ENCODE results near the gene DLK1. TPM values are rescaled to one million over a fixed set of nuclear protein-coding genes. Genes with fewer than 3 reads are reported as not detected.

The DLK1 gene
- total and polyA plus RNA-seq, 2 of the 13 experiments (the other 11 are each of a cell fraction or from before 2014, with no cell fraction given): 95.5 to 312 TPM

DNA sequence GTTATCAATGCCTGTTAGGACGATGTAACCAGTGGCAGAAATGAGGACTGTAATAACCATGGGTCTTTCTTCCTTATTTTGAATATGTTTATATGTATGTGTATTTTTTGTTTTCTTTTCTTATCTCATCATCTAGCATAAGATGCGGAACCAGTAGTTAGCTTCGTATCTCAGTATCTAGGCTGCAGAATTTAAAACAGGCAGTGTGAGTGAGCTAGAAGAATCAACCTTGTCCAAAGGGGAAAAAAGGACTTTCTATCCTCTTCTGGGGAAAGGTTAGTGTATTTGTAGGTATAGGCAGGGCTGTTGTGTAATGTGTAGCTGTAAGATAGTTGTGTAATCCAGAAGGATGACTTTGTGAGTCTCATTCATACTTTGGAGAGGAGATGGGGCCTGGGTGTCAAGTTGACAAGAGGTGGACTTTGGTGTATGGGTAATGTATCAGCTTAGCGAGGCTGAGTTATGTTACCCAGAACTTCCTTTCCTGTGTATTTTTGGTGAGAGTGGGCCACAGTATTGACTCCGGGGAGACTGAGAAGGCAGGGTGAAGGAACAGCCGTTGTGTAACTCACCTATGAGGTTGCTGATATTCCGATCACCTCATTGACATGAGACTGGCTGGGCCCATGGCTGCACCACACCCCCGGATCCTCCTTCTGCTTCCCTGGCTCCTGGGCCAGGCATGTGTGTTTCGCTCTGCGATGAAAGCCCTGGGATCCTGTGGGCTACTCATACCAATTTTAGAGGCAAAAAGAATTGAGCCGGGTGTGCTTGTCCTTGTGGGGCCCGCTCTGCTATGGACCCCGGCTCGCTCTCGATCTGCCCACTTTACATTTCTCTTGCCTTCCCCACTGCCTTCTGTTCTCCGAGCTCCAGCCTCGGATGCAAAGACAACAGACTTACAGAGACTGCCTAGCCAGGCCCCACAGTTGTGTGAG lies 24.3 kb downstream of the DLK1 start (continued):
- TF ChIP-seq, protein P1, sequence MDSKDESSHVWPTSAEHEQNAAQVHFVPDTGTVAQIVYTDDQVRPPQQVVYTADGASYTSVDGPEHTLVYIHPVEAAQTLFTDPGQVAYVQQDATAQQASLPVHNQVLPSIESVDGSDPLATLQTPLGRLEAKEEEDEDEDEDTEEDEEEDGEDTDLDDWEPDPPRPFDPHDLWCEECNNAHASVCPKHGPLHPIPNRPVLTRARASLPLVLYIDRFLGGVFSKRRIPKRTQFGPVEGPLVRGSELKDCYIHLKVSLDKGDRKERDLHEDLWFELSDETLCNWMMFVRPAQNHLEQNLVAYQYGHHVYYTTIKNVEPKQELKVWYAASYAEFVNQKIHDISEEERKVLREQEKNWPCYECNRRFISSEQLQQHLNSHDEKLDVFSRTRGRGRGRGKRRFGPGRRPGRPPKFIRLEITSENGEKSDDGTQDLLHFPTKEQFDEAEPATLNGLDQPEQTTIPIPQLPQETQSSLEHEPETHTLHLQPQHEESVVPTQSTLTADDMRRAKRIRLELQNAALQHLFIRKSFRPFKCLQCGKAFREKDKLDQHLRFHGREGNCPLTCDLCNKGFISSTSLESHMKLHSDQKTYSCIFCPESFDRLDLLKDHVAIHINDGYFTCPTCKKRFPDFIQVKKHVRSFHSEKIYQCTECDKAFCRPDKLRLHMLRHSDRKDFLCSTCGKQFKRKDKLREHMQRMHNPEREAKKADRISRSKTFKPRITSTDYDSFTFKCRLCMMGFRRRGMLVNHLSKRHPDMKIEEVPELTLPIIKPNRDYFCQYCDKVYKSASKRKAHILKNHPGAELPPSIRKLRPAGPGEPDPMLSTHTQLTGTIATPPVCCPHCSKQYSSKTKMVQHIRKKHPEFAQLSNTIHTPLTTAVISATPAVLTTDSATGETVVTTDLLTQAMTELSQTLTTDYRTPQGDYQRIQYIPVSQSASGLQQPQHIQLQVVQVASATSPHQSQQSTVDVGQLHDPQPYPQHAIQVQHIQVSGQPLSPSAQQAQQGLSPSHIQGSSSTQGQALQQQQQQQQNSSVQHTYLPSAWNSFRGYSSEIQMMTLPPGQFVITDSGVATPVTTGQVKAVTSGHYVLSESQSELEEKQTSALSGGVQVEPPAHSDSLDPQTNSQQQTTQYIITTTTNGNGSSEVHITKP (CRISPR knock-in tag; IDR thresholded peaks at IDR 0.05; ENCODE audit: low read depth): peak; percentile 52
- no peak for TF ChIP-seq TCF12 (IDR thresholded peaks at IDR 0.05)
- peak; percentile 85 for TF ChIP-seq TCF12 (CRISPR knock-in tag; IDR thresholded peaks at IDR 0.05)
- no peak for TF ChIP-seq SCMH1 (CRISPR knock-in tag; IDR thresholded peaks at IDR 0.05; ENCODE audit: borderline replicate concordance)
- peak; percentile 4; the same call in 1 of the 2 replicates for TF ChIP-seq ZC3H4 (CRISPR knock-in tag; IDR thresholded peaks at IDR 0.05; ENCODE audit: borderline replicate concordance)
- 0 out of 2 replicates have a peak, but pooled peaks have one; percentile 69 for TF ChIP-seq RORA (CRISPR knock-in tag; IDR thresholded peaks at IDR 0.05)
- TF ChIP-seq, protein P2, sequence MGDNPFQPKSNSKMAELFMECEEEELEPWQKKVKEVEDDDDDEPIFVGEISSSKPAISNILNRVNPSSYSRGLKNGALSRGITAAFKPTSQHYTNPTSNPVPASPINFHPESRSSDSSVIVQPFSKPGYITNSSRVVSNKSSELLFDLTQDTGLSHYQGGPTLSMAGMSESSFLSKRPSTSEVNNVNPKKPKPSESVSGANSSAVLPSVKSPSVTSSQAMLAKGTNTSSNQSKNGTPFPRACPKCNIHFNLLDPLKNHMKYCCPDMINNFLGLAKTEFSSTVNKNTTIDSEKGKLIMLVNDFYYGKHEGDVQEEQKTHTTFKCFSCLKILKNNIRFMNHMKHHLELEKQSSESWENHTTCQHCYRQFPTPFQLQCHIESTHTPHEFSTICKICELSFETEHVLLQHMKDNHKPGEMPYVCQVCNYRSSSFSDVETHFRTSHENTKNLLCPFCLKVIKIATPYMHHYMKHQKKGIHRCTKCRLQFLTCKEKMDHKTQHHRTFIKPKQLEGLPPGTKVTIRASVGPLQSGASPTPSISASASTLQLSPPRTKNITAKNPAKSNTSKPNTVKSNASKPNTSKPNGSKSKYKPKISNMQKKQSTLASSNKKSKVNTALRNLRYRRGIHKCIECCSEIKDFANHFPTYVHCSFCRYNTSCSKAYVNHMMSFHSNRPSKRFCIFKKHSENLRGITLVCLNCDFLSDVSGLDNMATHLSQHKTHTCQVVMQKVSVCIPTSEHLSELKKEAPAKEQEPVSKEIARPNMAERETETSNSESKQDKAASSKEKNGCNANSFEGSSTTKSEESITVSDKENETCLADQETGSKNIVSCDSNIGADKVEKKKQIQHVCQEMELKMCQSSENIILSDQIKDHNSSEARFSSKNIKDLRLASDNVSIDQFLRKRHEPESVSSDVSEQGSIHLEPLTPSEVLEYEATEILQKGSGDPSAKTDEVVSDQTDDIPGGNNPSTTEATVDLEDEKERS (CRISPR knock-in tag; IDR thresholded peaks at IDR 0.05): no peak
- TF ChIP-seq ZNF335 (CRISPR knock-in tag; IDR thresholded peaks at IDR 0.05): 0 out of 2 replicates have a peak, but pooled peaks have one; percentile 30
- TF ChIP-seq CCAR2 (optimal IDR thresholded peaks at IDR 0.05; ENCODE audit: low read depth, low read length): no peak
- TF ChIP-seq RAD51 (IDR thresholded peaks at IDR 0.05; ENCODE audit: borderline replicate concordance): no peak
- TF ChIP-seq NR3C1 (CRISPR knock-in tag; IDR thresholded peaks at IDR 0.05): no peak
- TF ChIP-seq ARHGAP35 (CRISPR knock-in tag; IDR thresholded peaks at IDR 0.05; ENCODE audit: borderline replicate concordance): no peak
- TF ChIP-seq DMAP1 (CRISPR knock-in tag; IDR thresholded peaks at IDR 0.05): peak; percentile 80
- peak; percentile 60 for TF ChIP-seq ZEB1 (IDR thresholded peaks at IDR 0.05; ENCODE audit: insufficient replicate concordance, low read depth)
- TF ChIP-seq, protein P3, sequence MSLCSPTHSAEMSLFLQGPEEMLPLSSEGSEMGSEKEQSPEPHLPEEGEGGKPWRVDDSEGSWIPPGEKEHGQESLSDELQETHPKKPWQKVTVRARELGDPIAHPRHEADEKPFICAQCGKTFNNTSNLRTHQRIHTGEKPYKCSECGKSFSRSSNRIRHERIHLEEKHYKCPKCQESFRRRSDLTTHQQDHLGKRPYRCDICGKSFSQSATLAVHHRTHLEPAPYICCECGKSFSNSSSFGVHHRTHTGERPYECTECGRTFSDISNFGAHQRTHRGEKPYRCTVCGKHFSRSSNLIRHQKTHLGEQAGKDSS (CRISPR knock-in tag; IDR thresholded peaks at IDR 0.05; ENCODE audit: borderline replicate concordance, low read depth): peak; percentile 81; the same call in 1 of the 2 replicates
- TF ChIP-seq GTF3A (CRISPR knock-in tag; conservative IDR thresholded peaks at IDR 0.05): no peak
- peak; percentile 88 for TF ChIP-seq TEAD3 (CRISPR knock-in tag; optimal IDR thresholded peaks at IDR 0.05; ENCODE audit: borderline replicate concordance)
- TF ChIP-seq, protein P4, sequence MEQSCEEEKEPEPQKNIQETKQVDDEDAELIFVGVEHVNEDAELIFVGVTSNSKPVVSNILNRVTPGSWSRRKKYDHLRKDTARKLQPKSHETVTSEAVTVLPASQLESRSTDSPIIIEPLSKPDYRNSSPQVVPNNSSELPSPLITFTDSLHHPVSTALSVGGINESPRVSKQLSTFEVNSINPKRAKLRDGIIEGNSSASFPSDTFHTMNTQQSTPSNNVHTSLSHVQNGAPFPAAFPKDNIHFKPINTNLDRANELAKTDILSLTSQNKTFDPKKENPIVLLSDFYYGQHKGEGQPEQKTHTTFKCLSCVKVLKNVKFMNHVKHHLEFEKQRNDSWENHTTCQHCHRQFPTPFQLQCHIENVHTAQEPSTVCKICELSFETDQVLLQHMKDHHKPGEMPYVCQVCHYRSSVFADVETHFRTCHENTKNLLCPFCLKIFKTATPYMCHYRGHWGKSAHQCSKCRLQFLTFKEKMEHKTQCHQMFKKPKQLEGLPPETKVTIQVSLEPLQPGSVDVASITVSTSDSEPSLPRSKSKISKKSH (CRISPR knock-in tag; IDR thresholded peaks at IDR 0.05; ENCODE audit: borderline replicate concordance): no peak; the same call in 1 of the 2 replicates
- TF ChIP-seq ZNF431 (CRISPR knock-in tag; IDR thresholded peaks at IDR 0.05; ENCODE audit: borderline replicate concordance, low read depth): peak; percentile 87; the same call in 1 of the 2 replicates
